GM12878 (cell line): Measurements from ENCODE around the gene RAB3C.

ENCODE experiments used
- JUND ChIP-seq: IDR thresholded peaks from 2 replicates; pipeline ENCODE4 v1.6.1; 2012; ENCODE audit warnings: low read depth, mild to moderate bottlenecking, low read length, improper control_type of control experiment, moderate library complexity
- TF ChIP-seq, protein P1 (sequence below): fragments of 450-650 bp; formaldehyde crosslinking; IDR thresholded peaks from 2 replicates; pipeline ENCODE4 v1.4.0; 2020; ENCODE audit warnings: mild to moderate bottlenecking, moderate library complexity

- TF ChIP-seq, protein P1, sequence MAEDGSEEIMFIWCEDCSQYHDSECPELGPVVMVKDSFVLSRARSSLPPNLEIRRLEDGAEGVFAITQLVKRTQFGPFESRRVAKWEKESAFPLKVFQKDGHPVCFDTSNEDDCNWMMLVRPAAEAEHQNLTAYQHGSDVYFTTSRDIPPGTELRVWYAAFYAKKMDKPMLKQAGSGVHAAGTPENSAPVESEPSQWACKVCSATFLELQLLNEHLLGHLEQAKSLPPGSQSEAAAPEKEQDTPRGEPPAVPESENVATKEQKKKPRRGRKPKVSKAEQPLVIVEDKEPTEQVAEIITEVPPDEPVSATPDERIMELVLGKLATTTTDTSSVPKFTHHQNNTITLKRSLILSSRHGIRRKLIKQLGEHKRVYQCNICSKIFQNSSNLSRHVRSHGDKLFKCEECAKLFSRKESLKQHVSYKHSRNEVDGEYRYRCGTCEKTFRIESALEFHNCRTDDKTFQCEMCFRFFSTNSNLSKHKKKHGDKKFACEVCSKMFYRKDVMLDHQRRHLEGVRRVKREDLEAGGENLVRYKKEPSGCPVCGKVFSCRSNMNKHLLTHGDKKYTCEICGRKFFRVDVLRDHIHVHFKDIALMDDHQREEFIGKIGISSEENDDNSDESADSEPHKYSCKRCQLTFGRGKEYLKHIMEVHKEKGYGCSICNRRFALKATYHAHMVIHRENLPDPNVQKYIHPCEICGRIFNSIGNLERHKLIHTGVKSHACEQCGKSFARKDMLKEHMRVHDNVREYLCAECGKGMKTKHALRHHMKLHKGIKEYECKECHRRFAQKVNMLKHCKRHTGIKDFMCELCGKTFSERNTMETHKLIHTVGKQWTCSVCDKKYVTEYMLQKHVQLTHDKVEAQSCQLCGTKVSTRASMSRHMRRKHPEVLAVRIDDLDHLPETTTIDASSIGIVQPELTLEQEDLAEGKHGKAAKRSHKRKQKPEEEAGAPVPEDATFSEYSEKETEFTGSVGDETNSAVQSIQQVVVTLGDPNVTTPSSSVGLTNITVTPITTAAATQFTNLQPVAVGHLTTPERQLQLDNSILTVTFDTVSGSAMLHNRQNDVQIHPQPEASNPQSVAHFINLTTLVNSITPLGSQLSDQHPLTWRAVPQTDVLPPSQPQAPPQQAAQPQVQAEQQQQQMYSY, result no peak
- no peak for TF ChIP-seq JUND
These were observed 94.8 kb downstream of the RAB3C start for GRCh38 chr5:58677650-58678049.
